Panc1 (cell line): ENCODE data around the gene EFR3B. TPM values are rescaled to one million over a fixed set of nuclear protein-coding genes. Genes with fewer than 3 reads are reported as not detected.

Source experiments
- ATAC-seq: fragments of 200-7000 bp; cut with Tn5 transposase; 2 replicates; pipeline ENCODE4 v1.9.1; 2020; ENCODE audit warnings: mild to moderate bottlenecking, moderate library complexity
- BruUV-seq: library from RNA; stranded (reverse); fragments of 400-500 nt; replicated peaks from 2 replicates; lab custom pipeline; 2021; lab: Mats Ljungman, UMichigan
- CTCF ChIA-PET: fragments of 300-600 bp; sonication (Branson Sonifier 250); formaldehyde crosslinking; loops from one replicate; lab custom pipeline; 2022; ENCODE audit warnings: antibody characterized with exemption; lab: Charles Lee
- POLR2A ChIA-PET: fragments of 300-600 bp; sonication (Branson Sonifier 250); formaldehyde crosslinking; loops from one replicate; lab custom pipeline; 2022; ENCODE audit warnings: antibody characterized with exemption; lab: Charles Lee
- DNase-seq: peaks from one replicate; pipeline ENCODE4 v3.0.0-alpha.2; 2010; ENCODE audit warnings: low read depth, low spot score
- H3K27ac ChIP-seq: 2 replicates; pipeline ENCODE4 v1.5.1; 2011; ENCODE audit warnings: mild to moderate bottlenecking, low read length, inconsistent platforms
- H3K27me3 ChIP-seq: fragments of 200-500 bp; sonication (Bioruptor generic); 2 replicates; pipeline ENCODE4 v1.6.0; 2014; ENCODE audit warnings: low read length, inconsistent platforms; ENCODE audit not compliant: control insufficient read depth, insufficient read depth
- H3K36me3 ChIP-seq: fragments of 200-500 bp; sonication (Bioruptor generic); 2 replicates; pipeline ENCODE4 v1.5.1; 2014; ENCODE audit warnings: inconsistent platforms, mild to moderate bottlenecking, low read length, moderate library complexity; ENCODE audit not compliant: control insufficient read depth, insufficient read depth
- H3K4me1 ChIP-seq: 2 replicates; pipeline ENCODE4 v1.5.1; 2011; ENCODE audit warnings: inconsistent platforms, mild to moderate bottlenecking, low read length, moderate library complexity; ENCODE audit not compliant: control insufficient read depth, insufficient read depth
- H3K4me3 ChIP-seq, 2 experiments: 2 replicates each; pipeline ENCODE4 v1.5.1; 2011 to 2012; ENCODE audit warnings: low read depth in 2 of 2, low read length in 2 of 2, mild to moderate bottlenecking in 2 of 2, inconsistent platforms in 1 of 2, moderate library complexity in 1 of 2
- H3K9me3 ChIP-seq: fragments of 200-500 bp; sonication (Bioruptor generic); 2 replicates; pipeline ENCODE4 v1.5.1; 2014; ENCODE audit warnings: low read depth, mild to moderate bottlenecking, inconsistent platforms, low read length, moderate library complexity; ENCODE audit not compliant: control insufficient read depth, insufficient read depth
- CTCF ChIP-seq: fragments of 450-650 bp; IDR thresholded peaks from 2 replicates; pipeline ENCODE4 v1.5.1; 2017; ENCODE audit warnings: mild to moderate bottlenecking
- POLR2AphosphoS5 ChIP-seq: IDR thresholded peaks from 2 replicates; pipeline ENCODE4 v1.6.1; 2012; ENCODE audit warnings: mild to moderate bottlenecking, low read depth, low read length, moderate library complexity
- REST ChIP-seq, 2 experiments: IDR thresholded peaks; 2 replicates each; pipeline ENCODE4 v1.6.1; 2011 to 2012; ENCODE audit warnings: low read depth in 2 of 2, control low read depth in 1 of 2, low read length in 1 of 2, mild to moderate bottlenecking in 1 of 2, moderate library complexity in 1 of 2; ENCODE audit not compliant: insufficient read depth in 1 of 2
- SIN3A ChIP-seq: IDR thresholded peaks from 2 replicates; pipeline ENCODE4 v1.6.1; 2012; ENCODE audit warnings: low read depth, mild to moderate bottlenecking, low read length, moderate library complexity, borderline replicate concordance; ENCODE audit not compliant: insufficient read depth
- TCF7L2 ChIP-seq: IDR thresholded peaks from 2 replicates; pipeline ENCODE4 v1.6.1; 2011; ENCODE audit warnings: mild to moderate bottlenecking, low read depth, low read length, inconsistent platforms
- in situ Hi-C: cut with HindIII; loops from 2 replicates; pipeline ENCODE4 v1.10.0; 2016; ENCODE audit warnings: low sequenced_read_pairs, low pct_unique_long_range_greater_than_20kb
- intact Hi-C: fragments of 100-400 bp; cut with micrococcal nuclease; formaldehyde crosslinking; loops from one replicate; pipeline ENCODE4 v1.10.0; 2022; ENCODE audit not compliant: unreplicated experiment
- total RNA-seq: library from RNA; stranded (reverse); gene quantifications from one replicate; pipeline ENCODE4 v1.2.1, GENCODE V29; 2021; ENCODE audit not compliant: unreplicated experiment

Gene EFR3B
- total RNA-seq, 1 experiment from 2014 or later, result 8.9 TPM

DNA sequence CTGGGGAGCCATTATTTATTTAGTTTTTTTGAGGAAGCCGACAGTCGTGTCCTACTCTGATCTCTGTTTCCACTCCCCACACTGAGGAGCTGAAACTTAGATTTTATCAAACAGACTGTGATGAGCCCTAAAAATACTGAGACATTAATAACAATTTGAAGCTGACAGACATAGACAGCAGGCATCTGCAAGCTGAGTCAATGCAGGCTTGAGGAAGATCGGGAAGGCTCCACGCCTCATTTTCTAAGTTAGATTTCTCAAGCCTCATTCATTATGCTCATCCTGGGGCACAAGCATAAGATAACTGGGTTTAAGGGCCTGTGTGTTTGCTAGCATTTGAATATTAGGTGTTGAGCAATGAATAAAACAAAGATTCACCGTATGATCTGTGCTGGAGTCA, 26.3 kb downstream of the EFR3B start:
- DNase-seq, result no peak
- H3K4me1 ChIP-seq, result peaks cover 11% of the 10 kb centered on the region; the same call in 1 of the 2 replicates
- no peaks in the 10 kb centered on the region for H3K27me3 ChIP-seq
- no TSS peak for BruUV-seq
- H3K36me3 ChIP-seq, result no peaks in the 10 kb centered on the region
- ChIA-PET CTCF (no interaction called here), POLR2A (no interaction called here)
- no peak overlapping the region for H3K4me3 ChIP-seq
- ATAC-seq, result no peak
- in situ Hi-C loops (no loop called here), intact Hi-C loops (no loop called here)
- no peak overlapping the region for H3K27ac ChIP-seq
- H3K9me3 ChIP-seq, result no peaks in the 10 kb centered on the region; the same call in 1 of the 2 replicates
- TF ChIP-seq REST (IDR thresholded peaks at IDR 0.05; ENCODE audit: insufficient read depth in 1 of 2, low read depth in 2 of 2, low read length in 1 of 2), result no peak
- TF ChIP-seq SIN3A, result no peak
- no peak for TF ChIP-seq POLR2AphosphoS5
- no peak for TF ChIP-seq CTCF

DNA sequence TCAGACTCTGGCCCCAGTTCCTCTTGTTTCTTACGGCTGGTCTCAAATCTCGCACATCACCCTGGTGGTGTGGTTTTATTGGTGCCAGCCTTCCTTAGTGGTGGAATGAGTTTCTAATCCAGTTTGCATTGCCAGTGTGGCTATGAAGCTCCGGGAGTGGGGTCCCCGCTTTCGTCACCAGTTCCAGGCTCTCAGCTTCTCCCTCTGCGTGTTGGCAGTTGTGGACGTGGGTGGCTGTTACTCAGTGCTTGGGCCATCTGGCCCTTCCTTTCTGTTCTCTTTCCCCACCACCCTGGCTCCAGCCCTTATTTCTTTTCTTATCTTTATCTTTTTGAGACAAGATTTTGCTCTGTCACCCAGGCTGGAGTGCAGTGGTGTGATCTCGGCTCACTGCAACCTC, 30.1 kb downstream of the EFR3B start:
- POLR2A ChIA-PET, result no interaction called here

More for the DNA sequence above, 30.1 kb downstream of the EFR3B start:
- no peak overlapping the region for H3K27ac ChIP-seq
- H3K9me3 ChIP-seq, result no peaks in the 10 kb centered on the region
- TF ChIP-seq CTCF (no peak), REST (IDR thresholded peaks at IDR 0.05; ENCODE audit: insufficient read depth in 1 of 2, low read depth in 2 of 2, low read length in 1 of 2) (no peak), POLR2AphosphoS5 (no peak), SIN3A (no peak), TCF7L2 (no peak)
- CTCF ChIA-PET, result no interaction called here
- H3K36me3 ChIP-seq, result no peaks in the 10 kb centered on the region
- H3K27me3 ChIP-seq, result no peaks in the 10 kb centered on the region
- DNase-seq, result no peak
- in situ Hi-C loops (no loop called here), intact Hi-C loops (no loop called here)
- no peak for ATAC-seq
- H3K4me1 ChIP-seq, result no peaks in the 10 kb centered on the region
- no peak overlapping the region for H3K4me3 ChIP-seq
- BruUV-seq, result no TSS peak
